Mucosa of rectum (tissue), 2 donors: ENCODE measurements around the gene PTPRK.

ENCODE experiments used
- H3K27ac ChIP-seq, 2 donors: one replicate each; pipeline ENCODE4 v1.7.0; 2013; ENCODE audit warnings: inconsistent platforms in 2 of 2, low read depth in 2 of 2, low read length in 2 of 2
- H3K27me3 ChIP-seq, 2 donors: one replicate each; pipeline ENCODE4 v1.7.0; 2013; ENCODE audit warnings: low read length in 2 of 2; ENCODE audit not compliant: control insufficient read depth in 2 of 2, insufficient read depth in 2 of 2
- H3K36me3 ChIP-seq, 2 donors: one replicate each; pipeline ENCODE4 v1.7.0; 2013; ENCODE audit warnings: low read length in 2 of 2; ENCODE audit not compliant: control insufficient read depth in 2 of 2, insufficient read depth in 2 of 2
- H3K4me1 ChIP-seq, 2 donors: one replicate each; pipeline ENCODE4 v1.7.0; 2013; ENCODE audit warnings: low read length in 2 of 2, mild to moderate bottlenecking in 1 of 2; ENCODE audit not compliant: control insufficient read depth in 2 of 2, insufficient read depth in 2 of 2
- H3K4me3 ChIP-seq, 2 donors: one replicate each; pipeline ENCODE4 v1.7.0; 2013; ENCODE audit warnings: low read length in 2 of 2
- H3K9ac ChIP-seq, 2 donors: one replicate each; pipeline ENCODE4 v1.7.0; 2013; ENCODE audit warnings: low read length in 2 of 2, low read depth in 1 of 2, mild to moderate bottlenecking in 1 of 2
- H3K9me3 ChIP-seq, 2 donors: one replicate each; pipeline ENCODE4 v1.7.0; 2013; ENCODE audit warnings: low read length in 2 of 2; ENCODE audit not compliant: control insufficient read depth in 2 of 2
- donor health status: healthy.
- donor health status: Normal muscosa, but diverticular disease.

Gene PTPRK

GRCh38 chr6:128406453-128406852 is 113.9 kb downstream of the PTPRK start:
- H3K4me3 ChIP-seq: no peak overlapping the region
- H3K9me3 ChIP-seq: no peaks in the 10 kb centered on the region
- no peak overlapping the region for H3K9ac ChIP-seq
- H3K27ac ChIP-seq: no peak overlapping the region
- H3K27me3 ChIP-seq: no peaks in the 10 kb centered on the region
- H3K36me3 ChIP-seq: no peaks in the 10 kb centered on the region
- H3K4me1 ChIP-seq: peaks cover 4 to 18% of the 10 kb centered on the region in 2 donors

DNA sequence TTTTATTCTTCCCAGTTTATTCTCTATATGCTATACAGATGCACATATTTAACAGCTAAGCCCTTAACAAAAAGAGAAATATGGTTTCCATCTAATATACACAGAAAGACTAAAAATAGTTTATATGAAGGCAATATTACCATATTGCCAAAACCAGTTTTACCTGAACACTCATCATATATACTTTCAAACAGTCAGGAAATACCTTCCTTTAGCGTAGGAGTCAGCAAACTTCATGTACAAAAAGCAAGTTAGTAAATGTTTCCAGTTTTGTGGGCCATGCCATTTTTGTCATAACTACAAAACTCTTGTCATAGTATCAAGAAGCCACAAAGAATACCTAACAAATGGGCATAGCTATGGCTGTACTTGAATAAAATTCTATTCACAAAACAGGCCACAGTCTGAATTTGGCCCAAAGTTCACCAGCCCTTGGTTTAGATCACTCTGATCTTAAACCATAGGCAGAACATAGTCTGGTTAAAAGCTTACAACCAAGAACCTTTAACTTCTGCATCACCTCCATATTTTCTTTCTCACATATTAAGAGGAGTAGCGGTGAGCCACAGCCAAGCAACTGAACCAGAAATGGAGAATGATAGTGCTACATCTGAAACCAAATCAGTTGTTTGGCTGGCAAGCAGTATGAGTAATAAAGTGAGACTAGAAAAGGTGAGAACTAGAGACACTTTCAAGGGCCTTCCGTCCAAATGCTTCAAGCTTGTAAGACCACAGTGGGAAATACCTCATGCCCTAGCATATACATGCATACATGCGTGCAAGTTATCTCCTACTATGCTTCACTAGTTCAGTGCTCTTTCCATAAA is 116.6 kb downstream of the PTPRK start:
- Histone ChIP-seq H3K27me3 (no peaks in the 10 kb centered on the region), H3K4me3 (no peak overlapping the region), H3K27ac (no peak overlapping the region)

GRCh38 chr6:128400875-128401274 is 119.5 kb downstream of the PTPRK start:
- no peak overlapping the region for H3K9ac ChIP-seq
- H3K27ac ChIP-seq: no peak overlapping the region

More for the DNA sequence above, 116.6 kb downstream of the PTPRK start:
- no peak overlapping the region for H3K9ac ChIP-seq
- no peaks in the 10 kb centered on the region for H3K36me3 ChIP-seq
- no peaks in the 10 kb centered on the region for H3K9me3 ChIP-seq
- peaks cover 0 to under 1% of the 10 kb centered on the region in 2 donors for H3K4me1 ChIP-seq

GRCh38 chr6:128397996-128398395 is 122.4 kb downstream of the PTPRK start:
- Histone ChIP-seq H3K4me1 (no peaks in the 10 kb centered on the region), H3K9me3 (no peaks in the 10 kb centered on the region), H3K27me3 (no peaks in the 10 kb centered on the region), H3K27ac (no peak overlapping the region), H3K9ac (no peak overlapping the region), H3K36me3 (no peaks in the 10 kb centered on the region), H3K4me3 (no peak overlapping the region)

More at GRCh38 chr6:128400875-128401274, 119.5 kb downstream of the PTPRK start:
- Histone ChIP-seq H3K4me1 (no peaks in the 10 kb centered on the region), H3K4me3 (no peak overlapping the region), H3K36me3 (no peaks in the 10 kb centered on the region), H3K27me3 (no peaks in the 10 kb centered on the region), H3K9me3 (no peaks in the 10 kb centered on the region)

DNA sequence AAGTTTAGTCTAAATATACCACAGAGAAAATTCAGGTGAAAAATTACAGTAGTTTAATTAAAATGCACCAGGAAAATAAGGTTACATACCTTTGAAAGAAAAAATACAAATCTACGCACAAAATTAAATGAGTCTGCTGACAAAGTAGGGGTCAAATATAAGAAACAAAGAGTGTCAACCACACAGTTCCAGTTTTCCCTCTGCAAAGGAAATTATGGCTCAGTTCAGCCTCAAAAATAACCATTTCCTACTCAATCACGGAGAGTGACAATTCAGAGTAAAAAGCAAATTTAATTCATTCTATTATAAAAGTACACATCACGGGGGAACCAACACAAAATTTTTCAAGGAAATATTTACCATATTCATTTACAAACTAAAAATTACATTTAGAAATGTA is 124.8 kb downstream of the PTPRK start:
- no peaks in the 10 kb centered on the region for H3K27me3 ChIP-seq
- no peak overlapping the region for H3K9ac ChIP-seq
- H3K9me3 ChIP-seq: no peaks in the 10 kb centered on the region
- no peak overlapping the region for H3K4me3 ChIP-seq
- no peaks in the 10 kb centered on the region for H3K36me3 ChIP-seq
- no peak overlapping the region for H3K27ac ChIP-seq
- no peaks in the 10 kb centered on the region for H3K4me1 ChIP-seq

DNA sequence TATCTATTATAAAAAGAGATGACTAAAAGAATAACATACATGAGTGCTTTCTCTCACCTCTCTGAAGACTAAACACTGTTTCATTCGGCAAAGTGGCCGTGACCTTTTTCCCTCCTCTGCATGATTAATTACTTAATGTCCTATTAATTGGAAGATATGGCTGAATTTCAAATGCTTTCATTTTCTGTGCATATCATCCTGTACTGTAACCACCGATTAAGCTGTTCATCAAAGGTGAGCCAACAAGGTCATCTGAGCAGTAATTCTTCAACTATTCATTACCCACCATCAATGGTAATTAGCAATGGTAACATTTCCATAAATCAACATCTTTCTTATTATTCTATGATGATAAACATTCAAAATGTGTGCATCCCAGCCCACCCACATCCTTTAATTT is 125.2 kb downstream of the PTPRK start:
- no peaks in the 10 kb centered on the region for H3K4me1 ChIP-seq
- H3K4me3 ChIP-seq: no peak overlapping the region
- no peaks in the 10 kb centered on the region for H3K9me3 ChIP-seq
- no peaks in the 10 kb centered on the region for H3K36me3 ChIP-seq
- H3K27ac ChIP-seq: no peak overlapping the region
- H3K27me3 ChIP-seq: no peaks in the 10 kb centered on the region
- no peak overlapping the region for H3K9ac ChIP-seq

GRCh38 chr6:128394167-128394566 is 126.2 kb downstream of the PTPRK start:
- H3K27me3 ChIP-seq: no peaks in the 10 kb centered on the region
- H3K4me3 ChIP-seq: no peak overlapping the region
- no peaks in the 10 kb centered on the region for H3K9me3 ChIP-seq
- H3K9ac ChIP-seq: no peak overlapping the region
- no peaks in the 10 kb centered on the region for H3K4me1 ChIP-seq
- no peak overlapping the region for H3K27ac ChIP-seq
- no peaks in the 10 kb centered on the region for H3K36me3 ChIP-seq

DNA sequence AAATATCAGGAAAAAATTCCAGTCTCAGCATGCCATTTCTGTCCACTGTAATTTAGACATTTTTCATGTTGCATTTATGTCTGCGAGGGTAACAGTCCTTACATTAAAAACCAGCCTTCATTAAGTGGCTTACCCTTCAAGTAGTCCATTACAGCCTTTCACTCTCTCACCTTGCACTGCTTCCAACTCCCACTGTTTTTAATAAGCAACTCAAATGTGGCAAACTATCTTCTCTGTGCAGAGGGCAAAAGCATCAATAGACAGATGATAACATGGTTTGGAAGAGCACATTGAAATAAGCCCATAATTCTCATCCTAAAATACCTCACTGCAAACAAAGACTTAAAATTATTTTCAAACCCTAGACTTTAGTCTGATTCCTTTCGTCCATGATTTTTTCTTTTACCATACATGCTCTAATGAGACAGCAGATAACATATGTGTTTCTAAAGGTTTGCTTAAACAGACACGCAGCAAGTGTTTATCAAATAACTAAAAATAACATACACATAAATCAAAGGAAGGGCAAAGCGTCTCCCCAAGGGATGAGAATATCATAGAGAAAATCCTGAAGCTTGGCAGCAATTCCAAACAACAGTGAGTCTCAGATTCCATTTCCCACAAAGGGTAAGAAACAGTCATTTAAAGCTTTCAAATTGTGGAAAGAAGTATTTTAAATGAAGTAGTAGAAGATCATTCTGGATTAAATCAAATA is 130.4 kb downstream of the PTPRK start:
- no peak overlapping the region for H3K9ac ChIP-seq
- H3K27me3 ChIP-seq: no peaks in the 10 kb centered on the region
- H3K27ac ChIP-seq: no peak overlapping the region
- no peaks in the 10 kb centered on the region for H3K9me3 ChIP-seq
- H3K36me3 ChIP-seq: no peaks in the 10 kb centered on the region
- H3K4me3 ChIP-seq: no peak overlapping the region
- H3K4me1 ChIP-seq: no peaks in the 10 kb centered on the region

DNA sequence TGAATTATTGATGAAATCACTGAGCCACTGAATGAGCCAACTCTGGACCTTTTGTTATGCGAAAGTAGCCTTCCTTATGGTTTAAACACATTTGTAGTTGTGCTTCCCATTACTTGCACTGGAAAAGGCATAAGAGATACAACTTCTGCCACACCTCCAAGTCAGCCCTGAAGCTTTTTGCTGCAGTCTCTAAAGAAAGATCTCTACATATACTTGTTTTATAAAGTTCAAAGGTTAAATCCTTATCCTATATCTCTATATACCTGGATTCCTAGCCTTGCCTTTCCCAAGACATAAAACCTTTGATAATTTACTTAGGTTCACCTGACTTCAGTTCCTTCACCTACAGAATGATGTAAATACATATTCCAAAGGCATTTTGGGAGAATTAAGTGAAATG is 132.0 kb downstream of the PTPRK start:
- H3K9me3 ChIP-seq: no peaks in the 10 kb centered on the region

GRCh38 chr6:128380891-128381290 is 139.5 kb downstream of the PTPRK start:
- Histone ChIP-seq H3K4me1 (no peaks in the 10 kb centered on the region), H3K9ac (no peak overlapping the region), H3K27ac (no peak overlapping the region), H3K27me3 (no peaks in the 10 kb centered on the region), H3K4me3 (no peak overlapping the region), H3K36me3 (peaks cover 0 to 6% of the 10 kb centered on the region in 2 donors), H3K9me3 (peaks cover 4 to 5% of the 10 kb centered on the region in 2 donors)

More for the DNA sequence above, 132.0 kb downstream of the PTPRK start:
- H3K4me3 ChIP-seq: no peak overlapping the region
- no peaks in the 10 kb centered on the region for H3K27me3 ChIP-seq
- H3K4me1 ChIP-seq: no peaks in the 10 kb centered on the region
- no peak overlapping the region for H3K27ac ChIP-seq
- H3K36me3 ChIP-seq: no peaks in the 10 kb centered on the region
- no peak overlapping the region for H3K9ac ChIP-seq
